HepG2 (cell line): ENCODE measurements around the gene LDLRAD4. TPM values are rescaled to one million over a fixed set of nuclear protein-coding genes. Genes with fewer than 3 reads are reported as not detected.

ENCODE experiments used
- ARID2 ChIP-seq: sonication (generic); formaldehyde crosslinking; IDR thresholded peaks from 2 replicates; pipeline ENCODE4 v1.8.1; 2022; ENCODE audit warnings: mild to moderate bottlenecking, missing genetic modification reagents, borderline replicate concordance
- DPF2 ChIP-seq: sonication (generic); formaldehyde crosslinking; IDR thresholded peaks from 2 replicates; pipeline ENCODE4 v1.4.0; 2020; ENCODE audit warnings: mild to moderate bottlenecking, low read depth, missing genetic modification reagents, borderline replicate concordance
- EP300 ChIP-seq, 3 experiments: sonication (generic) in 1 of 3; formaldehyde crosslinking in 1 of 3; IDR thresholded peaks; 2 replicates each; pipeline versions ENCODE4 v1.5.1 to v1.6.1; 2011 to 2020; ENCODE audit warnings: low read depth in 2 of 3, low read length in 2 of 3, borderline replicate concordance in 1 of 3, improper control_type of control experiment in 1 of 3, mild to moderate bottlenecking in 1 of 3, missing genetic modification reagents in 1 of 3, moderate library complexity in 1 of 3
- HOXA3 ChIP-seq: sonication (generic); formaldehyde crosslinking; IDR thresholded peaks from 2 replicates; pipeline ENCODE4 v1.5.0; 2020; ENCODE audit warnings: missing genetic modification reagents
- KAT8 ChIP-seq: IDR thresholded peaks from 2 replicates; pipeline ENCODE4 v1.6.1; 2016; ENCODE audit warnings: missing genetic modification reagents, missing compliant biosample characterization
- KLF9 ChIP-seq: IDR thresholded peaks from 2 replicates; pipeline ENCODE4 v1.6.1; 2016; ENCODE audit warnings: low read depth
- MEF2D ChIP-seq: sonication (generic); formaldehyde crosslinking; IDR thresholded peaks from 2 replicates; pipeline ENCODE4 v1.5.1; 2020; ENCODE audit warnings: mild to moderate bottlenecking, missing genetic modification reagents
- MLLT10 ChIP-seq: sonication (generic); formaldehyde crosslinking; IDR thresholded peaks from 2 replicates; pipeline ENCODE4 v1.4.0; 2020; ENCODE audit warnings: missing genetic modification reagents
- NFIB ChIP-seq: sonication (generic); formaldehyde crosslinking; IDR thresholded peaks from 2 replicates; pipeline ENCODE4 v1.9.0; 2021; ENCODE audit warnings: missing genetic modification reagents, mild to moderate bottlenecking, borderline replicate concordance
- RELA ChIP-seq: sonication (generic); formaldehyde crosslinking; IDR thresholded peaks from 2 replicates; pipeline ENCODE4 v1.4.0; 2020; ENCODE audit warnings: missing genetic modification reagents
- RNF2 ChIP-seq: fragments of 450-650 bp; conservative IDR thresholded peaks from 2 replicates; pipeline ENCODE4 v1.6.1; 2016; ENCODE audit warnings: low read depth
- SAP130 ChIP-seq: IDR thresholded peaks from 2 replicates; pipeline ENCODE4 v1.6.1; 2016; ENCODE audit warnings: low read depth
- SNRNP70 ChIP-seq: fragments of 200-400 bp; formaldehyde crosslinking; IDR thresholded peaks from 2 replicates; pipeline ENCODE4 v1.6.1; 2017; ENCODE audit warnings: mild to moderate bottlenecking, low read depth, low read length, moderate library complexity
- SOX5 ChIP-seq: IDR thresholded peaks from 2 replicates; pipeline ENCODE4 v1.6.1; 2016; ENCODE audit warnings: borderline replicate concordance
- TCF7 ChIP-seq: sonication (generic); IDR thresholded peaks from 2 replicates; pipeline ENCODE4 v1.6.1; 2016; ENCODE audit warnings: antibody characterized with exemption, low read depth
- TFE3 ChIP-seq: IDR thresholded peaks from 2 replicates; pipeline ENCODE4 v1.6.1; 2016
- TMF1 ChIP-seq: sonication (generic); formaldehyde crosslinking; IDR thresholded peaks from 2 replicates; pipeline ENCODE4 v1.8.1; 2022; ENCODE audit warnings: low read depth, missing genetic modification reagents
- ZBTB20 ChIP-seq: sonication (generic); formaldehyde crosslinking; IDR thresholded peaks from 2 replicates; pipeline ENCODE4 v1.8.1; 2023; ENCODE audit warnings: missing genetic modification reagents, low read depth, mild to moderate bottlenecking, borderline replicate concordance
- ZNF10 ChIP-seq: sonication (generic); formaldehyde crosslinking; IDR thresholded peaks from 2 replicates; pipeline ENCODE4 v1.4.0; 2020; ENCODE audit warnings: mild to moderate bottlenecking, low read depth, missing genetic modification reagents, borderline replicate concordance
- ZNF12 ChIP-seq: sonication (generic); formaldehyde crosslinking; IDR thresholded peaks from 2 replicates; pipeline ENCODE4 v1.5.0; 2020; ENCODE audit warnings: missing genetic modification reagents
- ZNF160 ChIP-seq: sonication (generic); formaldehyde crosslinking; IDR thresholded peaks from 2 replicates; pipeline ENCODE4 v1.8.0; 2022; ENCODE audit warnings: mild to moderate bottlenecking, inconsistent platforms, missing genetic modification reagents
- ZNF263 ChIP-seq: sonication (generic); formaldehyde crosslinking; IDR thresholded peaks from 2 replicates; pipeline ENCODE4 v1.4.0; 2020; ENCODE audit warnings: missing genetic modification reagents
- ZNF275 ChIP-seq: sonication (generic); formaldehyde crosslinking; IDR thresholded peaks from 2 replicates; pipeline ENCODE4 v1.8.0; 2022; ENCODE audit warnings: missing genetic modification reagents, mild to moderate bottlenecking, inconsistent platforms, borderline replicate concordance
- ZNF350 ChIP-seq: sonication (generic); formaldehyde crosslinking; IDR thresholded peaks from 2 replicates; pipeline ENCODE4 v1.4.0; 2020; ENCODE audit warnings: mild to moderate bottlenecking, low read depth, missing genetic modification reagents, borderline replicate concordance
- ZNF512 ChIP-seq: sonication (generic); formaldehyde crosslinking; IDR thresholded peaks from 2 replicates; pipeline ENCODE4 v1.4.0; 2020; ENCODE audit warnings: mild to moderate bottlenecking, missing genetic modification reagents
- ZNF605 ChIP-seq: sonication (generic); formaldehyde crosslinking; IDR thresholded peaks from 2 replicates; pipeline ENCODE4 v1.8.0; 2022; ENCODE audit warnings: mild to moderate bottlenecking, missing genetic modification reagents
- ZNF713 ChIP-seq: sonication (generic); formaldehyde crosslinking; IDR thresholded peaks from 2 replicates; pipeline ENCODE4 v1.4.0; 2020; ENCODE audit warnings: mild to moderate bottlenecking, missing genetic modification reagents
- ZSCAN20 ChIP-seq: sonication (generic); formaldehyde crosslinking; IDR thresholded peaks from 2 replicates; pipeline ENCODE4 v1.4.0; 2020; ENCODE audit warnings: missing genetic modification reagents, mild to moderate bottlenecking, borderline replicate concordance
- polyA plus RNA-seq, 8 experiments: library from polyadenylated mRNA; depleted of rRNA in 3 of 8; stranded (reverse) in 7 of 8; unstranded in 1 of 8; fragments of >200 nt; fragmentation: Illumina TruSeq in 4 of 8; extraction: Trizol in 4 of 8; gene quantifications; 2 replicates each; pipeline versions ENCODE4 v1.2.1 to v1.2.3, GENCODE V29; 2011 to 2016; ENCODE audit warnings: low read depth in 4 of 8, missing spikeins in 1 of 8, mixed read lengths in 1 of 8; ENCODE audit not compliant: insufficient read depth in 1 of 8
- total RNA-seq, 5 experiments: library from RNA; depleted of rRNA; stranded (reverse); fragments of >200 nt; fragmentation: Illumina TruSeq; extraction: Trizol; gene quantifications; 2 replicates each; pipeline ENCODE4 v1.2.3, GENCODE V29; 2016; ENCODE audit warnings: low read depth in 1 of 5

LDLRAD4 gene
- total and polyA plus RNA-seq, 2 of the 13 experiments (the other 11 are each of a cell fraction or from before 2014, with no cell fraction given), result 13.6 to 20.9 TPM

GRCh38 chr18:13179566-13180113, 38.9 kb upstream of the LDLRAD4 start (continued):
- TF ChIP-seq SOX5 (CRISPR knock-in tag) (peak; percentile 76; the same call in 1 of the 2 replicates), KAT8 (peak; percentile 84), ZSCAN20 (CRISPR knock-in tag) (0 out of 2 replicates have a peak, but pooled peaks have one; percentile 43), ZNF350 (CRISPR knock-in tag) (peak; percentile 77; the same call in 1 of the 2 replicates), ARID2 (peak; percentile 89), ZNF275 (CRISPR knock-in tag) (no peak), DPF2 (CRISPR knock-in tag) (peak; percentile 84; the same call in 1 of the 2 replicates), ZNF160 (peak; percentile 52; the same call in 1 of the 2 replicates), NFIB (CRISPR knock-in tag) (no peak), ZNF605 (peak; percentile 50; the same call in 1 of the 2 replicates), TMF1 (peak; percentile 90), TFE3 (CRISPR knock-in tag) (peak; percentile 95), RNF2 (peak; percentile 85), ZBTB20 (peak; percentile 92; the same call in 1 of the 2 replicates), ZNF10 (CRISPR knock-in tag) (no peak), HOXA3 (peak; percentile 95), TCF7 (no peak), SAP130 (CRISPR knock-in tag) (peak; percentile 90), SNRNP70 (no peak), ZNF713 (CRISPR knock-in tag) (no peak), MLLT10 (CRISPR knock-in tag) (no peak), EP300 (IDR thresholded peaks at IDR 0.05; ENCODE audit: low read depth in 2 of 2, low read length in 2 of 2) (peak; percentile 75 to 93; a peak in 3 of 4 replicates), EP300 (CRISPR knock-in tag; IDR thresholded peaks at IDR 0.05; ENCODE audit: borderline replicate concordance) (peak; percentile 93), RELA (CRISPR knock-in tag) (no peak), ZNF512 (no peak), MEF2D (peak; percentile 79), KLF9 (CRISPR knock-in tag) (0 out of 2 replicates have a peak, but pooled peaks have one; percentile 70), ZNF12 (CRISPR knock-in tag) (no peak), ZNF263 (CRISPR knock-in tag) (0 out of 2 replicates have a peak, but pooled peaks have one; percentile 35)
